Measurements from ENCODE around the gene PDE4D. TPM values are rescaled to one million over a fixed set of nuclear protein-coding genes. Genes with fewer than 3 reads are reported as not detected.

Gene PDE4D
- total RNA-seq, 1 donor, result 19.9 TPM

GRCh38 chr5:59139695-59140094 is 753.8 kb downstream of the PDE4D start:
- H3K79me2 ChIP-seq (ENCODE audit: insufficient read depth, low read length), result no peaks in the 10 kb centered on the region
- no peak for DNase-seq (ENCODE audit: insufficient read length, low spot score, missing footprints)
- no peaks in the 10 kb centered on the region for H3K27me3 ChIP-seq (ENCODE audit: insufficient read depth, low read length)
- no peaks in the 10 kb centered on the region for H3K9me3 ChIP-seq (ENCODE audit: low read depth, low read length)
- no peaks in the 10 kb centered on the region for H3K36me3 ChIP-seq (ENCODE audit: insufficient read depth, low read length)
- TF ChIP-seq CTCF (IDR thresholded peaks at IDR 0.05; ENCODE audit: extremely low read depth, low read depth, low read length), result no peak
- no peaks in the 10 kb centered on the region for H4K20me1 ChIP-seq (ENCODE audit: insufficient read depth, low read length)
- no peak overlapping the region for H2AFZ ChIP-seq (ENCODE audit: low read length)
- peaks cover under 1% of the 10 kb centered on the region for H3K4me1 ChIP-seq (ENCODE audit: insufficient read depth, low read length)
- no peak overlapping the region for H3K27ac ChIP-seq (ENCODE audit: low read depth, low read length)
- H3K4me3 ChIP-seq (ENCODE audit: insufficient read depth, low read length), result no peak overlapping the region
- no peak overlapping the region for H3K4me2 ChIP-seq (ENCODE audit: insufficient read depth, low read length)

- no peak overlapping the region for H2AFZ ChIP-seq (ENCODE audit: low read length)
- H3K4me2 ChIP-seq (ENCODE audit: insufficient read depth, low read length), result no peak overlapping the region
- no peaks in the 10 kb centered on the region for H4K20me1 ChIP-seq (ENCODE audit: insufficient read depth, low read length)
- no peak overlapping the region for H3K27ac ChIP-seq (ENCODE audit: low read depth, low read length)
- H3K27me3 ChIP-seq (ENCODE audit: insufficient read depth, low read length), result no peaks in the 10 kb centered on the region
- no peaks in the 10 kb centered on the region for H3K9me3 ChIP-seq (ENCODE audit: low read depth, low read length)
- H3K79me2 ChIP-seq (ENCODE audit: insufficient read depth, low read length), result no peaks in the 10 kb centered on the region
- TF ChIP-seq CTCF (IDR thresholded peaks at IDR 0.05; ENCODE audit: extremely low read depth, low read depth, low read length), result no peak
- no peak overlapping the region for H3K4me3 ChIP-seq (ENCODE audit: insufficient read depth, low read length)
- no peak for DNase-seq (ENCODE audit: insufficient read length, low spot score, missing footprints)
- H3K36me3 ChIP-seq (ENCODE audit: insufficient read depth, low read length), result no peaks in the 10 kb centered on the region
- H3K4me1 ChIP-seq (ENCODE audit: insufficient read depth, low read length), result peaks cover 13% of the 10 kb centered on the region
Observed at GRCh38 chr5:59138509-59138908, 755.0 kb downstream of the PDE4D start.

- Histone ChIP-seq H3K79me2 (ENCODE audit: insufficient read depth, low read length) (no peaks in the 10 kb centered on the region), H3K36me3 (ENCODE audit: insufficient read depth, low read length) (no peaks in the 10 kb centered on the region), H3K9me3 (ENCODE audit: low read depth, low read length) (no peaks in the 10 kb centered on the region), H3K4me2 (ENCODE audit: insufficient read depth, low read length) (no peak overlapping the region), H3K27me3 (ENCODE audit: insufficient read depth, low read length) (no peaks in the 10 kb centered on the region), H2AFZ (ENCODE audit: low read length) (no peak overlapping the region), H3K27ac (ENCODE audit: low read depth, low read length) (no peak overlapping the region), H3K4me3 (ENCODE audit: insufficient read depth, low read length) (no peak overlapping the region), H3K4me1 (ENCODE audit: insufficient read depth, low read length) (peaks cover 13% of the 10 kb centered on the region), H4K20me1 (ENCODE audit: insufficient read depth, low read length) (no peaks in the 10 kb centered on the region)
- TF ChIP-seq CTCF (IDR thresholded peaks at IDR 0.05; ENCODE audit: extremely low read depth, low read depth, low read length), result no peak
- no peak for DNase-seq (ENCODE audit: insufficient read length, low spot score, missing footprints)
Observed at GRCh38 chr5:59137846-59138245, 755.7 kb downstream of the PDE4D start.

- DNase-seq (ENCODE audit: insufficient read length, low spot score, missing footprints), result no peak
- no peak overlapping the region for H3K4me3 ChIP-seq (ENCODE audit: insufficient read depth, low read length)
- H4K20me1 ChIP-seq (ENCODE audit: insufficient read depth, low read length), result no peaks in the 10 kb centered on the region
- H3K27ac ChIP-seq (ENCODE audit: low read depth, low read length), result no peak overlapping the region
- H3K36me3 ChIP-seq (ENCODE audit: insufficient read depth, low read length), result no peaks in the 10 kb centered on the region
- H3K9me3 ChIP-seq (ENCODE audit: low read depth, low read length), result no peaks in the 10 kb centered on the region
- H3K4me1 ChIP-seq (ENCODE audit: insufficient read depth, low read length), result peaks cover 13% of the 10 kb centered on the region
- no peak for TF ChIP-seq CTCF (IDR thresholded peaks at IDR 0.05; ENCODE audit: extremely low read depth, low read depth, low read length)
- H2AFZ ChIP-seq (ENCODE audit: low read length), result no peak overlapping the region
- H3K27me3 ChIP-seq (ENCODE audit: insufficient read depth, low read length), result no peaks in the 10 kb centered on the region
- no peaks in the 10 kb centered on the region for H3K79me2 ChIP-seq (ENCODE audit: insufficient read depth, low read length)
- no peak overlapping the region for H3K4me2 ChIP-seq (ENCODE audit: insufficient read depth, low read length)
Observed at GRCh38 chr5:59136549-59136948, 757.0 kb downstream of the PDE4D start.

Data from osteoblast (primary cell).